HG03139 (cell line): ENCODE measurements around the gene TTC9C.
"Not testable (repeated sequence)": the region's sequence is repeated elsewhere in the genome, so short reads cannot be mapped to it uniquely, and the experiment has no call there.

Experiments used
- ATAC-seq: cut with Tn5 transposase; IDR thresholded peaks from one replicate; pipeline ENCODE4 v1.9.1; 2021; ENCODE audit not compliant: unreplicated experiment

The TTC9C gene, protein sequence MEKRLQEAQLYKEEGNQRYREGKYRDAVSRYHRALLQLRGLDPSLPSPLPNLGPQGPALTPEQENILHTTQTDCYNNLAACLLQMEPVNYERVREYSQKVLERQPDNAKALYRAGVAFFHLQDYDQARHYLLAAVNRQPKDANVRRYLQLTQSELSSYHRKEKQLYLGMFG

DNA sequence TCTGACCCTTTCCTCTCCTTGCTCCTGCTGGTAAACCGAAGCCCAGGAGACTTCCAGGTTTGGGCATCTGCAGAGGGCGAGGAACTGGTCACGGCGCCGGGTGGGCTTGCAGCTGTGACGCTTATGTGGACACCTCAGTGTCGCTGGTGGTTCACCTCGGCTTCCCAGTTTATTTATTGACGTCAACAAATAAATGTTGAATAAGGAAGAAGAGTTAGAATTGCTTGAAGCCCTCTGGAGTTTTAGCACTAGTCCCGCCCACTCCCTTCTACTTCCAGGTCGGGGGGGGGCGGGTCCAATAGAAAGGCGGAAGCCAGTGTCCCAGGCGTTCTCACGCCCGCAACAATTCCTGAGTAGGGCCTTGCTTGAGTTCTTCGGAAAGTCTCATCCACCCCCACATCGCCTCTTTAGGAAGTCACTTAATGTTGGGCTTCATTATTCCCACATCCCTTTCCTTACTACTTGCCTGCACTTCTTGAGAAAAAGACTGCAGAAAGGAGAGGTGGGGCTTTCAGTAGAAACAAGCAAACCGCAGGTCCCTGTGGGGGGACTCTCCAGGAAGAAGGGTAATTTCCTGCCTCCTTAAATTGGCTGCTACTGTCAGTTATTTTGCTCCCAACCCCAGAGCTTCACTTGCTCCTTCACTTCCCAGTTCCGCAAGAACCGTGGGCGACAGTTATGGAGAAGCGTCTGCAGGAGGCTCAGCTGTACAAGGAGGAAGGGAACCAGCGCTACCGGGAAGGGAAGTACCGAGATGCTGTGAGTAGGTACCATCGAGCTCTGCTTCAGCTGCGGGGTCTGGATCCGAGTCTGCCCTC lies at the start of gene TTC9C:
TTC9C (plus strand) TSS at position 316 of the 818 bp plus-strand sequence; CDS start at position 679, 363 bp downstream.
- ATAC-seq: peak; percentile 19

DNA sequence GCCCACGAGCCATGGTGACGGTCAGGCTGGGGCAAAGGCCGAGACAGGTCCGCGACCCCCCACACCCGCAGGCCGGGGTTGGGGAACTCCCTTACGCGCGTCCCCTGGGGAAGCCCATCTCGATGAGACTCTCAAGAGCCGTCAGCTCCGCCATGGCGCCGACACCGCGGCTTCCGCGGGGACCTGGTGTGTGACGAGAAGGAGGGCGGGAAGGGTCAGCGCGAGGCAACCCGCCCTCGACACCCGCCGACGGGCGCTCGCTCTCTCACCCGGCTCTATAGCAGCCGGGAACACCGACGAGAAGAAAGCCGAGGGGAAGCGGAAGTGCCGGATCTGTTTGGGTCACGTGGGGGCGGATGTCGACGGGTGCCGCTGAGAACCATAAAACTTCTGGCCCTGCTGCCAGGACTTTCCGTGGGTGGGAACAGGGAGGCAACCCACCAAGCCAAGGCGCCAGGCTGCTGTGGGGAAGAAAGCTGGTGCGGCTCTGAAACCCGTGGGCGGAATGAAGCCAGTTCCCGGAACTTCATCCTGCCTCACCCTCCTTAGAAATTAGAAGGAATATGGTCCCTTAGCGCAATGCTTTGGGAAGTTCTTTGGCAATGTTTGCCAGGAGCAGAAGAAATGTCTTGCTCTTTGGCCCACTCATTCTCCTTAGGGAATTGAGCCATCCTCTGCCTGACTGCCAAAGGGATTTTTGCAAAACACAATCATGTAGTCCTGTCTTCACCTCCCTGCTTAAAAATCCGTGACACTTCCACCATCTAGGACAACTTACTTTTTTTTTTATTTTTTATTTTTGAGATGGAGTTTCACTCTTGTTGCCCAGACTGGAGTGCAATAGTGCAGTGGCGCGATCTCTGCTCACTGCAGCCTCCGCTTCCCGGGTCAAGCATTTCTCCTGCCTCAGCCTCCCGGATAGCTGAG lies 49.3 kb upstream of the TTC9C start, which contains the start of gene UBXN1:
UBXN1 (minus strand) TSS at position 304 of the 927 bp plus-strand sequence; CDS start at position 154, 150 bp downstream.
- ATAC-seq: peak; percentile 68

DNA sequence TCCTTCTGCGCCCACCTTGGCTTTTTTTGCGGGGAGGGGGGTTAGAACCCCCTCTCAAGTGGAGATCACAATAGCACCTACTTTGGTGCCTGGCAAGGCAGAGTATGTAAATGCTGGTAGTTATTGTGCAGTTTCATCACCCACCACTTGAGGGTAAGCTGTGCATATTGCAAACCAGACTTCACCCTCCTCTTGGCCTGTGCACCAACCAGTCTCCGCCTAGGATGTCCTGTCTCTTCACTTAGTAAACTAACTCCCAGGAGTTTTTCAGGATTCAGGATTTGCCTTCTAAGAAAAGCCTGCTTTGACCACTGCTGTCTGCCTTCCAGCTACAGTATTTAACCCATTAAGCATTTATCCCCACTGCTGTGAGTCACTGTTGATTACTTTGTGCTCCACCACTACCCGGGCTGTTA lies 47.5 kb upstream of the TTC9C start:
- no peak for ATAC-seq

DNA sequence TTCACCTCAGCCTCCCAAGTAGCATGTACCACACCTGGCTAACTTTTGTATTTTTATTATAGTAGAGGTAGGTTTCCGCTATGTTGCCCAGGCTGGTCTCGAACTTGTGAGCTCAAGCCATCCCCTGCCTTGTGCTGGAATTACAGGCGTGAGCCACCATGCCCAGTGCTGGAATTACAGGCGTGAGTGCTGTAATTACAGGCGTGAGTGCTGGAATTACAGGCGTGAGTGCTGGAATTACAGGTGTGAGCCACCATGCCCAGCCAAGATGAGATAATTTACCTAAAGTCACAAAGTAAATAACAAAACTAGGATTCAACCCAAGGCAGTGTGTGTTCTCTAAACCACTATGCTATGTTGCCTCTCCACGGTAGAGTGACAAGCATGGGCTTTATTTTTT lies 45.8 kb upstream of the TTC9C start:
- ATAC-seq: no peak

DNA sequence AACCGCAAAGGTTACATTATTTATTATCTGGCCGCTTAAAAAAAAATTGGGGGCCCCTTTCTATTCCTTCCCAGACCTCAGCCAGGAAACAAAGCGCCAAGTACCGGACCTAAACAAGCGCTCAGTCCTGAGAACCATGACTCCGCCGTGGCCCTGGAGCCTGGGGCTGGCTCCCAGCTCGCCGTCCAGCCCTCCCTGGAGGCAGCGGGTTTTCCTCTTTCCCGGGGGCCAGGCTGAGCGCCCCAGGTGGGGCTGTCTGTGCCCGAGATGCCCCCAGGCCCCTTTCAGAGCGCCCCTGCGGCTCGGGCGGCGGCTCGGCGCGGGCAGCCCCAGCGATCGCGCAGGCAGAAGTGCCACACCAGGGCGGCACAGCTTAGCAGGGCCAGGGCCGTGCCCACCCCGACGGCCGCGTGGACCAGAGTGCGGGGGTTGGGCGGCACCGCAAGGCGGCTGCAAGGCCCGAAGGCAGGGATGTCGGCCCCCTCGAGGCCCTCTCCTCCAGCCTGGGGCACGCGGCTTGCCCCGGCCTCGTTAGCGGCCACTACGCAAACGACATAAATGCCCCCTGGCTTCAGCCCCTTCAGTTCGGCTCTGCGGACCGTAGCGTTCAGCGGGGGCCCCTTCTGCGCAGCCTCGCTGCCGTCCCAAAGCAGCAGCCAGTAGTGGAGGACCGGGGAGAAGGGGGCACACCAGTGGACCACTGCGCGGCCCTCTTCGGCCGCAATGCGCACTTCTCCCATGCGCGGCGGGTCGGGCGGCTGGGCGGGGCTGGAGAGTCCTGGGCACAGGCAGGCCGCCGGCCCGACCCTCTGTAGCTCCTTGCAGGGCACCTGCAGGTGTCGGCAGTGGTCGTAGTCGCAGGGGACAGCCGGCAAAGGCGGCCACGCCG lies 40.5 kb upstream of the TTC9C start:
- no peak for ATAC-seq

DNA sequence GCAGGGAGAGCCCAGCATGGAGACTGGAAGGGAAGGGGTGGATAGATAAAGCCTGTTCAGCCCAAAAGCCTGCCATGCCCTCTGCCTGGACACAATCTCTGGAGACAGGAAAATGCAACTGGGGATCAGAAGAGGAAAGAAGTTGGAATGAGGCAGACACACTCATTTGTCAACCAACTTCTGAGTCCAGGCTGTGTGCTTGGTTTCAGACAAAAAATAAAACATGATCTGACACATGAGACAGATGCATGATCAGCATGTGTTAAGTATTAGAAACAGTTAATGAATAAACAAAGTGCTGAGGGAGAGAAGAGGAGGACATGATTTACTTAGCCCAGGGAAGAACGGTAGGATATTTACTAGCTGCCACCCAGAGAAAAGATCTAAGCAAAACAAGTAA lies 39.8 kb upstream of the TTC9C start:
- no peak for ATAC-seq

DNA sequence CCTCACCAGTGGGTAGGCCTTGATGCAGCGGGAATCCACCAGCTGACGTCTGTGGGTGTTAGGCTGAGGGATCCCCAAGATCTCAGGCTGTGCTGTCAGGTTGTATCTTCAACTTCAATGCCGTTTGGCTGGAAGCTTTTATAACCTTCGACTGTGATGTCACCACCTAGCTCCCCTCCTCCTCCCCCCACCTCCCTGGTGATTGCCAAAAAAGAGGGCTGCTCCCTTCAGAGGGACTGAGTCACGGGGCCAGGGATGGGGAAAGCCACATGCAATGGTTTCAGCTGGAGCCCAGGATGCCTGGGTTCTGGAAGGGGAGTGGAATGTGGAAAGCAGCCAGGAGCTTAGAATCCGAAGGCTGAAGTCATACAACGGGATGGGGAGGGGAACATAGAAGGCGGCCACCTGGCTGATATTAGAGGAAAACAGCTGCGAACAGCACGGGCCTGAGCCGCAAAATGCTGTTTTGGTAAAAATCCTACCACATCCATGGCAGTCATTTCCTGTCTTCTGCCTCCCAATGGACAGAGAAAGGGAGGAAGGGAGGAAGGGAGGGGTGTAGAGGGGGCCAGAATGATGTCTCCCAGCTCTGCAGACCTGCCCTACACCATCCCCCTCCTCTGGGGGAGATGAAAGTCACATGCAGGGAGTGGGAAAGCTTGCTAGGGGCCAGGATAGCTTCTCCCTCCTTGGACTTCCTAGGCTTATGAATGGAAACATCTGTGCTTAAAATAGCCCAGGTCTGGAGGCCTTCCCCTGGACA lies 38.7 kb upstream of the TTC9C start, which contains the start of gene LRRN4CL:
LRRN4CL (minus strand) TSS at position 110 of the 763 bp plus-strand sequence. CDS start 1,022 bp downstream, outside the sequence.
- no peak for ATAC-seq

DNA sequence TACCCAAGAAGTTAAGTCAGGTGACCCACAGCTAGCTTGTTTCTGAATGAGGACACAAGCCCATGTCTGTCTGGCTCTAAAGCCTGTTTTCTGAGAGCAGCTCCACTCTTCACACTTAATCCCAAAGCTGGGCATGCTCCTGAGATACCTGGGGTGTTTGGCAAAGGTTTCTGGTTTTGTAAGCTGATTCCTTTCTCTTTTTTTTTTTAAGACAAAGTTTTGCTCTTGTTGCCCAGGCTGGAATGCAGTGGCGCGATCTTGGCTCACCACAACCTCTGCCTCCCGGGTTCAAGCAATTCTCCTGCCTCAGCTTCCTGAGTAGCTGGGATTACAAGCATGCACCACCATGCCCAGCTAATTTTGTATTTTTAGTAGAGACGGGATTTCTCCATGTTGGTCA lies 34.7 kb upstream of the TTC9C start:
- not testable (repeated sequence) for ATAC-seq

DNA sequence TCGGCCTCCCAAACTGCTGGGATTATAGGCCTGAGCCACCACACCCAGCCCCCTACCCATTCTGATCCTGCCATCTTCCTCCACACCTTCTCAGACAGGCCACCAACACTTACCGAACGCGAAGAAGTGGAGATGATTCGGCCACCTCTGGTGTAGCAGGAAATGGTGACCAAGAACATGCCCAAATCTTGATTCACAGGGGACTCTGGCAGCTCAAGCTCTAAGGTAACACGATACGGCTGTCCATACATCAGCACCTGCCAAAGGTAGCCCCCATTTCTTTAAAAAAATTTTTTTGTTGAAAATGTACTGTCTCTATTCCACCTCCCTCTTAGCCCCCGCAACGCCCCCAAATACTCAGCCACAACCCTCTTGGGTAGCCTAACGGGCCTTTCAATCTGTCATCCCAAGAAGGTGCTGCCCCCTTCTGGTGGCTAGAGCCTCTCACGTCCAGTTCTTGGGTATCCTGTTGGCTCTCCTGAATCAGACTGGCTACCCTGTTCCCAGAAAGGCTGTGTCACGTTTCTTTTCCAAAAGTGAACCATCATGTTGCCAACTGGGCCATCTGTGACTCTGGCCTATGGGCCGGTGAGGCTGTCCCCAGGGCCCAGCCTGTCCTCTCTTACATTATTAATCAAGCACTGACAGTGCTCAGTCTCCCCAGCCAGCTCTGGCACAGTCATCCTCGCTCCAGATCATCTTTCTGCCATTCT lies 33.7 kb upstream of the TTC9C start:
- no peak for ATAC-seq

DNA sequence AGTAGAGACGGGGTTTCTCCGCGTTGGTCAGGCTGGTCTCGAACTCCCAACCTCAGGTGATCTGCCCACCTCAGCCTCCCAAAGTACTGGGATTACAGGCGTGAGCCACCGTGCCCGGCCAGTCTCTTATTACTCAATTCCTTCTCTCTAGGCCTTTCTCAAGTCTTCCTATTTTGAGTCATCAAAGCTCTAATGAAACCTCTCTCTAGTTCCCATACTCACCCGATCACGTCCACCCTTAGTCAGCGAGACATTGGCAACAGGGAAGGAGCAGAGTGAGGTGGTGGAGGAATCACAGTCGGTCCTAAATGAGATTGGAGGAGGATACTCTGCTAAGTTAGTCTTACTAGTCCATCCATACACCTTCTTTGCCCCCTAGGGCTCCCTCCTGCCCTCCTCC lies 26.0 kb upstream of the TTC9C start:
- ATAC-seq: no peak

DNA sequence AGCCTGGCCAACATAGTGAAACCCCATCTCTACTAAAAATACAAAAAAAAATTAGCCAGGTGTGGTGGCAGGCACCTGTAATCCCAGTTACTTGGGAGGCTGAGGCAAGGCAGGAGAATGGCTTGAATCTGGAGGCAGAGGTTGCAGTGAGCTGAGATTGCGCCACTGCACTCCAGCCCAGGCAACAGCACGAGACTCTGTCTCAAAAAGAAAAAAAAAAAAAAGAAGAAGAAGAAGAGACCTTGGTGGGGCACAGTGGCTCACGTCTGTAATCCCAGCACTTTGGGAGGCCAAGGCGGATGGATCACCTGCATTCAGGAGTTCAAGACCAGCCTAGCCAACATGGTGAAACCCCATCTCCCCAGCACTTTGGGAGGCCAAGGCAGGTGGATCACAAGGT lies 24.4 kb upstream of the TTC9C start:
- not testable (repeated sequence) for ATAC-seq

DNA sequence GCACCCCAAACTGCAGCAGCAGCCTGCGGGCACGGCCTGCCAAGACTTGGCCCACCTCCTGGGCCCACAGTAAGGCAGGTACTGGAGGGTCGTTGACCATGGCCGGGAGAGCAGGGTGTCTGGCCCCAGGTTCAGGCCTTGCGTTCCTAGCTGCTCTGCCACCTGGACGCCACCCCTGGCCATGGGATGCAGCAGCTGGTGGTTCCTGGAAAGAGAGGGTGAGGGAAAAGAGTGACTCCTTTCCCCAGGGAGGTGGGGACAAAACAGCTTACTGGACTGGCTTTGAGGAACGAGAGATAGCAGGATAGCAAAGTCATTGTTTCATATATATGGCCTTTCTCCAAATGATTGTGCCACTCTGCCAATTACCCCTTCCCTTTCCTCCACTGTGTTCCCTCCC lies 22.9 kb upstream of the TTC9C start:
- ATAC-seq: no peak

DNA sequence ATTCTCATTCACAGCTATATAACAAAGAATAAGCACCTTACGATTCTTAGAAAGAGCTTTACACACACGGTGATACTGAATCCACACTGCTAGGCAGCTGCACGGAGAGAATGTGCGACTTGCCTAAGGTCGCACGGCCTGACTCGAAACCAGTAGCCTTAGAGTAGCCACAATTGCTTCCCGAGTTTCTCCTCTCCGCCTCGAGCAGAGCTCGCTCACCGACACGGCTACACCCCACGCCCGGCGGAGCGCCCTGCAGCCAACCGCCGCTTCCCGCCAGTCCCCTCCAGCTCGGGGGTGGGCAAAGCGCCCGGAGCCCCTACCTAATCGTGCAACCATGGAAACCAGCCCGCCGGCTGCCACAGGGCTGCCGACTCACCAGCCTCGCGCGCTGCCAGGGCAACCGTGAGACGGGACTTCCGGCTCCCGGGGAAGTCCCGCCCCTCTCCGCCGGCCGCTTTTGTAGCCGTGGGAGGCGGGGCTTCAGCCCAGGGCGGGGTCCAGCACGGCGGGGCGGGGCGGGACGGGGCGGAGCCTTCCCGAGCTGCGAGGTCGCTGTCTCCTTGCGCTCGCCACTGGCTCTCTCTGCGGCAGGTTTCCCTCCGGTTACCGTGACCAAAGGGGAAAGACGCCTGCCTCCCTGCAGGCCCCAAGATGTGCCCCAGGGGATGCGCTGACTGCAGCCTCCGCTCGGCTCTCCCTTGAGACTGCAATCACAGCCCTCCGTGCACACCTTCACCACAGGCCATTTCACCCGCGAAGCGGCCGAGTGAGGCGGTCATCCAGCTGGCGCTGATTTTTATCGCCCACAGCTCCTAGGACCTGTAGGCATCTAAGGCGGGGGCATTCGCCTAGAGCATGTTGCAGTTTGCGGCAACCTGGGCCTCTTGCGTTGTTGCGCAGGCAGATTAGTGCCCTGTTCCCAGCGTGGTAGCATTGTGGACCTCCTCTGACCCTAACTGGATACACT lies 22.1 kb upstream of the TTC9C start:
- peak; percentile 57 for ATAC-seq

DNA sequence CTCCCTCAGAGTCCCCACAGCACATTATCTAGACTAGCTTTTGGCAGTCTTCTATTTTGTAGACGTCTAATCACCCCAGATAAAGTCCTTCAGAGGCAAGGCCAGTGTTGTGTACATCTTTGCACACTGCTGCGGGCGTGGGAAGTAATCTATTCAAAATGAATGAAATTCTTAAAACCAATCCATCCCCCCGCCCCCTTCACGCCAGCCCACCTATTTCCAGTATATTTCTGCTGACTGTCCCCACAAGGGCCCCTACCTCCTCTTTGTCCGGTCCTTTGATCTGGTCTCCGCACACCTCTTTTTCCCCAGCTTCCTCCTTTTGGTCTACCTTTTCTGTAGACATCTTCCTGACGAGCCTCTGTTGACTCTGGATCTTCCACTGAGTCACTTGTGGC lies 21.4 kb upstream of the TTC9C start:
- no peak for ATAC-seq

DNA sequence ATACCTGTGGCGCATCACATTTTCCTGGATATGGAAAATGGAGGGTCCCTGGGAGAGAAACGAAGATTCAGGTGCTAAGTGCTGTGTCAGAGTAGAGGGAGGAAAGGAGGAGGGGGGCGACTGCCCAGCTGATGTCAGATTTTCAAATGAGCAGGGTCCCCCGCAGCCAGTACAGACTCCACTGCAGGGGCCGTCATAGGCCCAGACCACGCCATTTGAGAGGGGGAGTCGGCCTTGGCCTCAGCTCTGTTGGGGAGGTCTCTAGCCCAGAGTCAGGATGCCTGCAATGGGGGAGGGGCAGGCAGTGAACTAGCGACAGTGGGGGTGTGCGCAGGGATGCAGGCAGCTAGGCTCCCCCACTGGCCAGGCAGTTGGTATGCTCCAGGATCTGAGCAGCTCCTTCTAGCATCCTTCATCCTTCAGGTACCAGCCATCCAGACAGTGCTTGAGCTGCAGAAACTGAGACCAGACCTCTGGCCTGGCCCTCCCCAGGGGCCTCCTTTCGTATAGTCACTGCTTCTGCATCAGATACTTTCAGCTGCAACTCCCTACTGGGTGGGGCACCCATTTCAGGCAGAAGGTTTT lies 20.9 kb upstream of the TTC9C start, which contains the start of the genes BSCL2 and GNG3:
BSCL2 (minus strand) TSS at position 148 of the 585 bp plus-strand sequence. CDS start 229 bp downstream, outside the sequence.
GNG3 (plus strand) TSS at position 400 of the 585 bp plus-strand sequence. CDS start 620 bp downstream, outside the sequence.
- no peak for ATAC-seq

DNA sequence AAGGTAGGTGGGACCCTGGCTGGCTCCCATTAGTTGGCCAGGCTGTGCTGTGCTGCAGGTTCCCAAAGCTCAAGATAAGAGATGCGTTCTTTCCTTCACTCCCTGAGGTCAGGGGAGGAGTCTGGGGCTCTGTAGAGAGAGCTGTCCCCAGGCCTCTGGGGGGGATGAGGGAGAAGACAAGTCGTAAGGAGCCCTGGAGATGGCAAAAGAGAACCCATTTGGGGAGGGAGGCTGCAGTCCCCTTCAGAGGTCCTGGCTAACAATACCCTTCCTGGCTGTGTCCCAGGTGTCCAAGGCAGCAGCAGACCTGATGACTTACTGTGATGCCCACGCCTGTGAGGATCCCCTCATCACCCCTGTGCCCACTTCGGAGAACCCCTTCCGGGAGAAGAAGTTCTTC lies 19.9 kb upstream of the TTC9C start:
- ATAC-seq: no peak

DNA sequence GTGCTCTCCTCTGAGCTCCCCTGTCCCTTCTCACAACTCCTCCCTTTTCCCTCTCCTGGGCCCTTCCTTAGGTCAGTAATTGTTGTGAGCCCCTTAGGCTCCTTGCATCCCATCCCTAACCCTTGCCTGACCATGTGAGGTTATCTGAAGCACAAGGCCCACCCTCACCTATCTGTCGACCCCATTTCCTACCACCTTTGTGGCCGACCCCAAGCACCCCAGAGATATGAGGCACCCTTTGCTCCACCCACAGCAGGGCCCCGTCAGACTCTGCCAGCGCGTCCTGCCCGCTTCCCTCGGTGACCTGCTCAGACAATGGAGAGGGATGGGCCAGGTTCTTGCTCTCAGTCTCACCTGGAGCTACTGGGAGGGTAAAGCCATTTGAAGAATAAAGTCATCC lies 19.5 kb upstream of the TTC9C start:
- ATAC-seq: no peak
